GM12892 (cell line): ENCODE data around the gene MAPK8IP3.

ENCODE experiments used
- POLR2AphosphoS5 ChIP-seq: IDR thresholded peaks from 2 replicates; pipeline ENCODE4 v1.6.1; 2011; ENCODE audit warnings: low read depth, low read length, control low read depth
- TAF1 ChIP-seq: IDR thresholded peaks from 2 replicates; pipeline ENCODE4 v1.6.1; 2011; ENCODE audit warnings: low read depth, mild to moderate bottlenecking, control low read depth, low read length, borderline replicate concordance

GRCh38 chr16:1790261-1790610 lies 84.2 kb downstream of the MAPK8IP3 start:
- TF ChIP-seq POLR2AphosphoS5 (no peak), TAF1 (no peak)
